GM13977 (cell line): ENCODE measurements around the gene EHD2.

Experiments
- DNase-seq: peaks from one replicate; pipeline ENCODE4 v3.0.0; 2012; ENCODE audit warnings: low spot score
- in situ Hi-C: fragments of 300-500 bp; cut with MboI; formaldehyde crosslinking; loops from one replicate; pipeline ENCODE4 v1.12.0; 2022; ENCODE audit warnings: low sequenced_read_pairs, low pct_unique_long_range_greater_than_20kb, mixed read lengths, inconsistent platforms; ENCODE audit not compliant: unreplicated experiment
- TF ChIP-seq, protein P1 (sequence below): IDR thresholded peaks from 2 replicates; pipeline ENCODE4 v1.5.1; 2012; ENCODE audit warnings: mild to moderate bottlenecking, control low read depth; ENCODE audit not compliant: insufficient read depth; ENCODE audit errors: extremely low read depth, missing control alignments

The EHD2 gene

DNA sequence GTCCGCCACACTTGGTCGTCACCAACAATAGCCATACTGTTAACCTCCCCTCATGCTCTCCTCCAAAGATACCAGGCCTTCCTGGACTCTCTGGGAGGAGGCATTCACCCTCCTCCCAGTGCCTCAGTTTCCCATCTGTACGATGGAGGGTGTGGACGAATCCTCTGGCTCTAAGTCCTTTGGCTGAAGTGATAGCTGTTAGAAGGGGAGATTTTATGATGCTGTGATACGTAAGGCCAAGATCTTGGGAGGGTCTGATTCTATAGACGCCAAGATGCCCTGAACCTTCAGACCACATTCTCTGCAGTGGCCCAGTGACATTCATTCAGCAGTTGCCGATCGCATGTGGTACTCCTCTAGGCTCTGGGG, 17.3 kb downstream of the EHD2 start:
- TF ChIP-seq, protein P1, sequence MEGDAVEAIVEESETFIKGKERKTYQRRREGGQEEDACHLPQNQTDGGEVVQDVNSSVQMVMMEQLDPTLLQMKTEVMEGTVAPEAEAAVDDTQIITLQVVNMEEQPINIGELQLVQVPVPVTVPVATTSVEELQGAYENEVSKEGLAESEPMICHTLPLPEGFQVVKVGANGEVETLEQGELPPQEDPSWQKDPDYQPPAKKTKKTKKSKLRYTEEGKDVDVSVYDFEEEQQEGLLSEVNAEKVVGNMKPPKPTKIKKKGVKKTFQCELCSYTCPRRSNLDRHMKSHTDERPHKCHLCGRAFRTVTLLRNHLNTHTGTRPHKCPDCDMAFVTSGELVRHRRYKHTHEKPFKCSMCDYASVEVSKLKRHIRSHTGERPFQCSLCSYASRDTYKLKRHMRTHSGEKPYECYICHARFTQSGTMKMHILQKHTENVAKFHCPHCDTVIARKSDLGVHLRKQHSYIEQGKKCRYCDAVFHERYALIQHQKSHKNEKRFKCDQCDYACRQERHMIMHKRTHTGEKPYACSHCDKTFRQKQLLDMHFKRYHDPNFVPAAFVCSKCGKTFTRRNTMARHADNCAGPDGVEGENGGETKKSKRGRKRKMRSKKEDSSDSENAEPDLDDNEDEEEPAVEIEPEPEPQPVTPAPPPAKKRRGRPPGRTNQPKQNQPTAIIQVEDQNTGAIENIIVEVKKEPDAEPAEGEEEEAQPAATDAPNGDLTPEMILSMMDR: no peak
- in situ Hi-C loops: no loop called here

DNA sequence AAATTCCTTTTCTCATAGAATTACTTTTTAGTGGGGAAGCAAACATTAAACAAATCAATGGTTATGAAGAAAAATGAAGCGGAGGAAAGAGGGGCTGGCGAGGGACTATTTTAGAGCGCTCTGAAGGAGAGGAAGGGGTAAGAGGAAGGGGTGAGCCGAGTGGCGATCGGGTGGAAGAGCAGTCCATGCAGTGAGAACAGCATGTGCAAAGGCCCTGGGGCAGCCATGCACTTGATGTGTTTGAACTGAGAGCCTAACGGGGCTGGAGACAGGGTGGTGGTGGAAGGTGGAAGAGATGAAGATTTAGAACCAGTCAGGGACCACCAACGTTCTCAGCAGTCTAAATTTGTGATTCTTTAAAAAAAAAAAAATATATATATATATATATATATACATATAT, 17.7 kb downstream of the EHD2 start:
- TF ChIP-seq, protein P1: no peak
- no peak for DNase-seq
- in situ Hi-C loops: no loop called here

More for the DNA sequence above, 17.3 kb downstream of the EHD2 start:
- no peak for DNase-seq

DNA sequence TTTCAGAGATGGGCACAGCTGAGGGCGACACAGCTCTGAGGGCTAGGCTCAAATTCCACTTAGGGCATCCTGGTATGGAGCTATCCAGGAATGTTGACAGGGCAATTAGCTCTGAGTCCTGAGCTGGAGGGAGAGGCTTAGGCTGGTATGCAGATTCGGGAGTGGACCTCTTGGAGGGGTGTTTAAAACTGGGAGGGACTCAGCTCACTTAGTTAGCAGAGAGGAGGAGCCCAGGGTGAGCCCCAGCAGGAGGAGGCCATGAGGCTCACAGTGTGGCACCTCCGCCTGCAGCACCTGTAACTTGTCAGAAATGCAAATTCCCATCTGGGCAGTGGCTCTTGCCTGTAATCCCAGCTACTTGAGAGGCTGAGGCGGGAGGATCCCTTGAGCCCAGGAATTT, 21.9 kb downstream of the EHD2 start:
- DNase-seq: no peak
- in situ Hi-C loops: no loop called here
- TF ChIP-seq, protein P1: no peak

DNA sequence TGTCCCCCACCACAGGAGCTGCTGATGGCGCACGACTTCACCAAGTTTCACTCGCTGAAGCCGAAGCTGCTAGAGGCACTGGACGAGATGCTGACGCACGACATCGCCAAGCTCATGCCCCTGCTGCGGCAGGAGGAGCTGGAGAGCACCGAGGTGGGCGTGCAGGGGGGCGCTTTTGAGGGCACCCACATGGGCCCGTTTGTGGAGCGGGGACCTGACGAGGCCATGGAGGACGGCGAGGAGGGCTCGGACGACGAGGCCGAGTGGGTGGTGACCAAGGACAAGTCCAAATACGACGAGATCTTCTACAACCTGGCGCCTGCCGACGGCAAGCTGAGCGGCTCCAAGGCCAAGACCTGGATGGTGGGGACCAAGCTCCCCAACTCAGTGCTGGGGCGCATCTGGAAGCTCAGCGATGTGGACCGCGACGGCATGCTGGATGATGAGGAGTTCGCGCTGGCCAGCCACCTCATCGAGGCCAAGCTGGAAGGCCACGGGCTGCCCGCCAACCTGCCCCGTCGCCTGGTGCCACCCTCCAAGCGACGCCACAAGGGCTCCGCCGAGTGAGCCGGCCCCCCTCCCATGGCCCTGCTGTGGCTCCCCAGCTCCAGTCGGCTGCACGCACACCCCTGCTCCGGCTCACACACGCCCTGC, 27.8 kb downstream of the EHD2 start:
- TF ChIP-seq, protein P1: no peak
- DNase-seq: no peak
- in situ Hi-C loops: no loop called here

DNA sequence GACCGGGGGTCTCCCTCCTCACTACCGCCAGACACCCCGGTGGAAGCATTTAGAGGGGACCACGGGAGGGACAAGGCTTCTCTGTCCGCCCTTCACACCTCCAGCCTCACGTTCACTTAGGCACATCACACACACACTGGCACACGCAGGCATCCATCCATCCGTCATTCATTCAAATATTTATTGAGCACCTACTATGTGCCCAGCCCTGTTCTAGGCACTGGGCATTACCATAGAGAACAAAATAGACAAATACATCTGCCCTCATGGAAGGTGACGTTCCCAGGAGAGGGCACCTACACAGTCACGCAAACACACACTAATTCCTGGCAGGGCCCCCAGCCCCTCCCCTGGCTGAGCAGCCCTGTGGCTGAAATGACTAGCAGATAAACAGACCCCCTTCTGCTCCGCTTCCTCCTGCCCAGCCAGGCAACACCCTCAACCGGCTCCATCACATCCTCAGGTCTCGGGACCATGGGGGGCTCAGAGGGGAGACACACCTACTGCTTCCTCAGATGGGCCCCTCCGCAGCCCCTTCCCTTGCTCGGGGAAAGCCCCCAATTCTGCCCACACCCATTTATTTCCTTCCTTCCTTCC, 28.4 kb downstream of the EHD2 start:
- in situ Hi-C loops: no loop called here
- TF ChIP-seq, protein P1: no peak
- DNase-seq: no peak

DNA sequence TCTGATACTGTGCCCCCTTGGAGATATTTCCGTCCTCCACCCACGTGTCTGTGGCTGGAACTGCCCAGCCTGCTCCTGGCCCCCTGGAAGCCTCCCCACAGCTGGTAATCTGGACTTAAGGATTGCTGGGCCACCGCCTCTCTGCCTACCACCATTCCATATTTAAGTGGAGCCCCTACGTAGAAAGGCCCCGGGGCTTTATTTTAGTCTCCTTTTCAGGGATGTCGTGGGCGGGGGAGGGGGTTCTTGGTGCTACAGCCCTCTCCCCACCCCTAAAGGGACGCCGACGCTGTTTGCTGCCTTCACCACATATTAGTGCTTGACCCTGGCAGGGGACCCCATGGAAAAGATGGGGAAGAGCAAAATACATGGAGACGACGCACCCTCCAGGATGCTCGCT, 29.4 kb downstream of the EHD2 start:
- DNase-seq: no peak
- in situ Hi-C loops: no loop called here
- TF ChIP-seq, protein P1: no peak
